Smooth muscle cell (in vitro differentiated cells): Measurements from ENCODE around the gene ZC3HAV1. TPM values are rescaled to one million over a fixed set of nuclear protein-coding genes. Genes with fewer than 3 reads are reported as not detected.
"Not testable (repeated sequence)": the region's sequence is repeated elsewhere in the genome, so short reads cannot be mapped to it uniquely, and the experiment has no call there.

Experiments
- DNase-seq: peaks from one replicate; lab custom pipeline; 2025; ENCODE audit not compliant: unreplicated experiment; lab: John Stamatoyannopoulos, UW
- H2AFZ ChIP-seq: fragments of 200-600 bp; sonication (generic); 2 replicates; pipeline ENCODE4 v1.6.0; 2016; ENCODE audit warnings: antibody characterized with exemption, low read depth, mild to moderate bottlenecking
- H3F3A ChIP-seq: fragments of 200-600 bp; sonication (generic); 2 replicates; pipeline ENCODE4 v1.6.0; 2017; ENCODE audit warnings: antibody characterized with exemption, low read depth
- H3K27ac ChIP-seq: fragments of 200-600 bp; sonication (generic); 2 replicates; pipeline ENCODE4 v1.5.1; 2016; ENCODE audit warnings: low read depth, mild to moderate bottlenecking
- H3K27me3 ChIP-seq: fragments of 200-600 bp; sonication (generic); 2 replicates; pipeline ENCODE4 v1.6.1; 2016; ENCODE audit warnings: low read depth, mild to moderate bottlenecking
- H3K36me3 ChIP-seq: fragments of 200-600 bp; sonication (generic); 2 replicates; pipeline ENCODE4 v1.5.1; 2016; ENCODE audit warnings: low read depth
- H3K4me1 ChIP-seq: fragments of 200-600 bp; sonication (generic); 2 replicates; pipeline ENCODE4 v1.5.1; 2016; ENCODE audit warnings: low read depth
- H3K4me2 ChIP-seq: fragments of 200-600 bp; sonication (generic); 2 replicates; pipeline ENCODE4 v1.6.0; 2016; ENCODE audit warnings: mild to moderate bottlenecking
- H3K4me3 ChIP-seq: fragments of 200-600 bp; sonication (generic); 2 replicates; pipeline ENCODE4 v1.5.1; 2016; ENCODE audit warnings: mild to moderate bottlenecking
- H3K79me2 ChIP-seq: fragments of 200-600 bp; sonication (generic); 2 replicates; pipeline ENCODE4 v1.6.0; 2016; ENCODE audit warnings: low read depth, mild to moderate bottlenecking
- H3K9ac ChIP-seq: fragments of 200-600 bp; sonication (generic); 2 replicates; pipeline ENCODE4 v1.6.0; 2016; ENCODE audit warnings: low read depth
- H3K9me3 ChIP-seq: fragments of 200-600 bp; sonication (generic); replicated peaks from 2 replicates; pipeline ENCODE4 v1.5.1; 2016; ENCODE audit warnings: low read depth
- H4K20me1 ChIP-seq: fragments of 200-600 bp; sonication (generic); 2 replicates; pipeline ENCODE4 v1.6.0; 2016; ENCODE audit warnings: low read depth
- WGBS: methylation state at CpG from one replicate; pipeline ENCODE4 v1.1.7; 2016; ENCODE audit warnings: low lambda C conversion rate; 5-methylcytosine and 5-hydroxymethylcytosine counted together
- polyA plus RNA-seq: library from polyadenylated mRNA; unstranded; fragments of >200 nt; fragmentation: Nextera tagmentation; extraction: Ambion mirVana; gene quantifications from 2 replicates; pipeline ENCODE4 v1.2.1, GENCODE V29; 2016
- total RNA-seq: library from RNA; depleted of rRNA; stranded (reverse); fragments of >200 nt; gene quantifications from 2 replicates; pipeline ENCODE4 v1.2.3, GENCODE V29; 2014
- TF ChIP-seq, protein P1 (sequence below): fragments of 200-600 bp; sonication (generic); IDR thresholded peaks from 2 replicates; pipeline ENCODE4 v1.5.1; 2017; ENCODE audit warnings: borderline replicate concordance, mild to moderate bottlenecking, antibody characterized with exemption; ENCODE audit not compliant: insufficient read depth, poor library complexity, severe bottlenecking

ZC3HAV1 gene
- total and polyA plus RNA-seq, 2 experiments from 2014 or later = 4.7 to 12.1 TPM

GRCh38 chr7:139055674-139056073 is 53.8 kb downstream of the ZC3HAV1 start:
- no peaks in the 10 kb centered on the region for H3F3A ChIP-seq
- 96% methylated on average over 1 of the region's 1 CpG for WGBS
- H3K4me2 ChIP-seq = no peak overlapping the region
- no peak overlapping the region for H3K4me3 ChIP-seq
- H3K79me2 ChIP-seq = no peaks in the 10 kb centered on the region
- no peak overlapping the region for H2AFZ ChIP-seq
- TF ChIP-seq, protein P1, sequence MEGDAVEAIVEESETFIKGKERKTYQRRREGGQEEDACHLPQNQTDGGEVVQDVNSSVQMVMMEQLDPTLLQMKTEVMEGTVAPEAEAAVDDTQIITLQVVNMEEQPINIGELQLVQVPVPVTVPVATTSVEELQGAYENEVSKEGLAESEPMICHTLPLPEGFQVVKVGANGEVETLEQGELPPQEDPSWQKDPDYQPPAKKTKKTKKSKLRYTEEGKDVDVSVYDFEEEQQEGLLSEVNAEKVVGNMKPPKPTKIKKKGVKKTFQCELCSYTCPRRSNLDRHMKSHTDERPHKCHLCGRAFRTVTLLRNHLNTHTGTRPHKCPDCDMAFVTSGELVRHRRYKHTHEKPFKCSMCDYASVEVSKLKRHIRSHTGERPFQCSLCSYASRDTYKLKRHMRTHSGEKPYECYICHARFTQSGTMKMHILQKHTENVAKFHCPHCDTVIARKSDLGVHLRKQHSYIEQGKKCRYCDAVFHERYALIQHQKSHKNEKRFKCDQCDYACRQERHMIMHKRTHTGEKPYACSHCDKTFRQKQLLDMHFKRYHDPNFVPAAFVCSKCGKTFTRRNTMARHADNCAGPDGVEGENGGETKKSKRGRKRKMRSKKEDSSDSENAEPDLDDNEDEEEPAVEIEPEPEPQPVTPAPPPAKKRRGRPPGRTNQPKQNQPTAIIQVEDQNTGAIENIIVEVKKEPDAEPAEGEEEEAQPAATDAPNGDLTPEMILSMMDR = no peak
- H3K4me1 ChIP-seq = no peaks in the 10 kb centered on the region
- no peaks in the 10 kb centered on the region for H3K9me3 ChIP-seq
- no peak for DNase-seq
- no peak overlapping the region for H3K9ac ChIP-seq
- H3K27me3 ChIP-seq = no peaks in the 10 kb centered on the region
- H4K20me1 ChIP-seq = no peaks in the 10 kb centered on the region
- no peaks in the 10 kb centered on the region for H3K36me3 ChIP-seq
- no peak overlapping the region for H3K27ac ChIP-seq

DNA sequence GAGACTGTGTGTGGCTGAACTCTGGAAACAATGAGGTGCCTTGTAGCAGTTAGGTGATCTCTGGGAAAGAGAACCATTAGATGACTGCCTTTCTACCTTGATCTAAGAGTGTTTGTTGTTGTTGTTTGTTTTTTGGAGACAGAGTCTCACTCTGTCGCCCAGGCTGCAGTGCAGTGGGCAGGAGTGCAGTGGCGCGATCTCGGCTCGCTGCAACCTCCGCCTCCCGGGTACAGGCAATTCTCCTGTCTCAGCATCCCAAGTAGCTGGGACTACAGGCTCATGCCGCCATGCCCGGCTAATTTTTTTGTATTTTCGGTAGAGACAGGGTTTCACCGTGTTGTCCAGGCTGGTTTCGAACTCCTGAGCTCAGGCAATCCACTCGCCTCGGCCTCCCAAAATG is 54.9 kb downstream of the ZC3HAV1 start:
- H3K4me1 ChIP-seq, H3F3A ChIP-seq, H3K4me2 ChIP-seq, H3K79me2 ChIP-seq, DNase-seq, H3K9me3 ChIP-seq, H3K27me3 ChIP-seq, H3K36me3 ChIP-seq, H3K27ac ChIP-seq, H2AFZ ChIP-seq, H3K4me3 ChIP-seq, H4K20me1 ChIP-seq, H3K9ac ChIP-seq: not testable (repeated sequence)
- 97% methylated on average over 14 of the region's 14 CpGs for WGBS

- H3K36me3 ChIP-seq = no peaks in the 10 kb centered on the region
- DNase-seq = no peak
- no peaks in the 10 kb centered on the region for H3K9me3 ChIP-seq
- 40% methylated on average over 2 of the region's 2 CpGs for WGBS
- H2AFZ ChIP-seq = no peak overlapping the region
- no peak overlapping the region for H3K4me3 ChIP-seq
- H3K4me2 ChIP-seq = no peak overlapping the region
- H3K79me2 ChIP-seq = no peaks in the 10 kb centered on the region
- no peaks in the 10 kb centered on the region for H4K20me1 ChIP-seq
- H3K9ac ChIP-seq = no peak overlapping the region
- no peaks in the 10 kb centered on the region for H3F3A ChIP-seq
- H3K27me3 ChIP-seq = no peaks in the 10 kb centered on the region
- H3K27ac ChIP-seq = no peak overlapping the region
- TF ChIP-seq, protein P1 = no peak
- no peaks in the 10 kb centered on the region for H3K4me1 ChIP-seq
Measured at GRCh38 chr7:139054101-139054500, 55.4 kb downstream of the ZC3HAV1 start.

- no peaks in the 10 kb centered on the region for H3K36me3 ChIP-seq
Measured at GRCh38 chr7:139051655-139052054, 57.9 kb downstream of the ZC3HAV1 start.

More at GRCh38 chr7:139051655-139052054, 57.9 kb downstream of the ZC3HAV1 start:
- DNase-seq = no peak
- Histone ChIP-seq H3K4me1 (no peaks in the 10 kb centered on the region), H3K9ac (no peak overlapping the region), H3K27ac (no peak overlapping the region), H3K4me2 (no peak overlapping the region), H3K79me2 (no peaks in the 10 kb centered on the region), H3F3A (no peaks in the 10 kb centered on the region), H3K27me3 (no peaks in the 10 kb centered on the region), H3K9me3 (no peaks in the 10 kb centered on the region), H3K4me3 (no peak overlapping the region), H2AFZ (no peak overlapping the region), H4K20me1 (no peaks in the 10 kb centered on the region)
- TF ChIP-seq, protein P1 = no peak
